ENCODE measurements around the gene ZNF580. TPM values are rescaled to one million over a fixed set of nuclear protein-coding genes. Genes with fewer than 3 reads are reported as not detected.
A peak's percentile ranks its signal among the peaks of the same experiment; 100 is the strongest.

The ZNF580 gene
- total RNA-seq, 1 donor from 2014 or later, result 11.8 TPM

GRCh38 chr19:55618426-55618825 is 22.4 kb upstream of the ZNF580 start:
- no peak overlapping the region for H3K4me3 ChIP-seq
- H3K4me1 ChIP-seq, result peaks cover 10% of the 10 kb centered on the region
- DNase-seq, result no peak
- H3K9me3 ChIP-seq (replicated peaks), result no peaks in the 10 kb centered on the region
- H3K27ac ChIP-seq (replicated peaks), result peak overlapping the region; percentile 2
- intact Hi-C loops (cut with micrococcal nuclease), result no loop called here
- no peaks in the 10 kb centered on the region for H3K27me3 ChIP-seq (ENCODE audit: low read depth)
- TF ChIP-seq CTCF (IDR thresholded peaks at IDR 0.05; ENCODE audit: borderline replicate concordance), result no peak
- peaks cover 52% of the 10 kb centered on the region for H3K36me3 ChIP-seq

- no peaks in the 10 kb centered on the region for H3K27me3 ChIP-seq (ENCODE audit: low read depth)
- intact Hi-C loops (cut with micrococcal nuclease), result no loop called here
- no peaks in the 10 kb centered on the region for H3K9me3 ChIP-seq (replicated peaks)
- no peak for DNase-seq
- peaks cover 47% of the 10 kb centered on the region for H3K36me3 ChIP-seq
- H3K4me1 ChIP-seq, result peaks cover 16% of the 10 kb centered on the region
- TF ChIP-seq CTCF (IDR thresholded peaks at IDR 0.05; ENCODE audit: borderline replicate concordance), result no peak
- peak overlapping the region; percentile 27 for H3K27ac ChIP-seq (replicated peaks)
- no peak overlapping the region for H3K4me3 ChIP-seq
These were observed 21.5 kb upstream of the ZNF580 start for GRCh38 chr19:55619286-55619685.

- H3K27ac ChIP-seq (replicated peaks), result no peak overlapping the region
These were observed 20.2 kb upstream of the ZNF580 start for GRCh38 chr19:55620410-55621204.

GRCh38 chr19:55621205-55621672 is 19.6 kb upstream of the ZNF580 start:
- H3K9me3 ChIP-seq (replicated peaks), result no peaks in the 10 kb centered on the region
- DNase-seq, result no peak
- H3K4me1 ChIP-seq, result peaks cover 20% of the 10 kb centered on the region
- no peak for TF ChIP-seq CTCF (IDR thresholded peaks at IDR 0.05; ENCODE audit: borderline replicate concordance)
- H3K27ac ChIP-seq (replicated peaks), result no peak overlapping the region
- H3K27me3 ChIP-seq (ENCODE audit: low read depth), result no peaks in the 10 kb centered on the region
- intact Hi-C loops (cut with micrococcal nuclease), result no loop called here
- peaks cover 28% of the 10 kb centered on the region for H3K36me3 ChIP-seq
- H3K4me3 ChIP-seq, result no peak overlapping the region

More at GRCh38 chr19:55620410-55621204, 20.2 kb upstream of the ZNF580 start:
- TF ChIP-seq CTCF (IDR thresholded peaks at IDR 0.05; ENCODE audit: borderline replicate concordance), result no peak
- peaks cover 20% of the 10 kb centered on the region for H3K4me1 ChIP-seq
- no peaks in the 10 kb centered on the region for H3K27me3 ChIP-seq (ENCODE audit: low read depth)
- intact Hi-C loops (cut with micrococcal nuclease), result no loop called here
- no peak overlapping the region for H3K4me3 ChIP-seq
- no peaks in the 10 kb centered on the region for H3K9me3 ChIP-seq (replicated peaks)
- H3K36me3 ChIP-seq, result peaks cover 34% of the 10 kb centered on the region
- no peak for DNase-seq

GRCh38 chr19:55621673-55622231 is 19.1 kb upstream of the ZNF580 start:
- Histone ChIP-seq H3K4me1 (peaks cover 20% of the 10 kb centered on the region), H3K27ac (replicated peaks) (no peak overlapping the region), H3K36me3 (peaks cover 23% of the 10 kb centered on the region), H3K27me3 (ENCODE audit: low read depth) (no peaks in the 10 kb centered on the region), H3K9me3 (replicated peaks) (no peaks in the 10 kb centered on the region), H3K4me3 (no peak overlapping the region)
- no peak for TF ChIP-seq CTCF (IDR thresholded peaks at IDR 0.05; ENCODE audit: borderline replicate concordance)
- DNase-seq, result no peak
- intact Hi-C loops (cut with micrococcal nuclease), result no loop called here

All from left ventricle myocardium inferior (tissue), 1 donor.